ENCODE data around the gene SEMA6B. TPM values are rescaled to one million over a fixed set of nuclear protein-coding genes. Genes with fewer than 3 reads are reported as not detected.

The SEMA6B gene
- total and polyA plus RNA-seq, 2 donors (not counting 1 experiment from before 2014, with no cell fraction given): 0.42 TPM; not detected in 1

DNA sequence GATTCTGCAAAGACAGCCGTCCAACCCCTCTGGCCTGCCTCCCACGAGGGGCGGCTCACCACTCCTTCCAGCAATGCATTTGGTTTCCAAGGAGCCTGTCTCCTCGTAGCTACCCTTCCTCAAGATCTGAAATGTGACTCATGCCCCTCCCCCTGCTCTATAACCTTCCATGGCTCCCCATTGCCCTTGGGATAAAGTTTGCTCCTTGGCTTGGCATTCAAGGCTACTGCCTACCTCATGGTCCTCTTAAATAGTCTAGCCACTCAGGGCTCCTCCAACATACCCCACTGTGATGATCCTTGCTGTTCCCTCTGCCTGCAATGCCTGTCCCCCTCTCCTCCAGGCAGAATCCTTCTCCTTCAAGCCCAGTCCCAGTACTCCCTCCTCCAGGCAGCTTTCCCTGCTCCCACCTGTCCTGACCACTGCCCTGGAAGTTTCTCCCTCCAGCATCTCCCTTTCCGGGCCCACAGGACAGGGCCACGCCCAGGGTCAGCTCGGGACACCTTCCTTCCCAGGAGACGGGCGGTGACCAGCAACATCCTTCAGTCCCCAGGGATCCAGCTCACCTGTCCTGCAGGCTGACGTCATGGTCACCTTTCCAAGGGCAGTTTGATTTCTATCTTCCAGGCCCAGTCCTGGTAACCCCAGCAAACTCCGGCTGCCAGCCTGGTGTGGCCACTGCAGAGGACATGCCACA, 19.2 kb upstream of the SEMA6B start:
- peaks cover 10% of the 10 kb centered on the region for H3K4me1 Mint-ChIP-seq
- ATAC-seq (ENCODE audit: low read depth): no peak
- Histone ChIP-seq H2AFZ (ENCODE audit: insufficient read depth, low read depth, low read length, poor library complexity, severe bottlenecking) (no peak overlapping the region), H3K27me3 (replicated peaks in 1 of 4; ENCODE audit: control extremely low read depth in 1 of 4, control insufficient read depth in 3 of 4, insufficient read depth in 4 of 4, low read length in 3 of 4) (peaks cover 0 to 70% (median 30%) of the 10 kb centered on the region in 4 experiments), H3K9ac (ENCODE audit: low read length) (no peak overlapping the region), H3K4me3 (ENCODE audit: control extremely low read depth in 1 of 5, extremely low read depth in 1 of 5, insufficient read depth in 1 of 5, low read depth in 2 of 5, low read length in 4 of 5) (no peak overlapping the region), H3K36me3 (replicated peaks in 1 of 2; ENCODE audit: control extremely low read depth in 1 of 2, control insufficient read depth in 1 of 2, extremely low read depth in 1 of 2, insufficient read depth in 2 of 2, low read length in 1 of 2) (no peaks in the 10 kb centered on the region), H4K20me1 (ENCODE audit: control insufficient read depth, insufficient read depth, low read length, poor library complexity, severe bottlenecking) (no peaks in the 10 kb centered on the region), H3K27ac (ENCODE audit: low read length in 2 of 2) (no peak overlapping the region), H3K4me1 (ENCODE audit: control insufficient read depth in 2 of 2, insufficient read depth in 2 of 2, low read length in 2 of 2) (peaks cover 3 to 7% of the 10 kb centered on the region in 2 donors), H3K4me2 (replicated peaks; ENCODE audit: low read depth, low read length, poor library complexity, severe bottlenecking) (no peak overlapping the region), H3K9me3 (ENCODE audit: control extremely low read depth in 1 of 3, control insufficient read depth in 2 of 3, insufficient read depth in 1 of 3, low read length in 2 of 3) (peaks cover 0 to 18% (median 0%) of the 10 kb centered on the region in 3 donors), H3K79me2 (ENCODE audit: control insufficient read depth, insufficient read depth, low read length) (no peaks in the 10 kb centered on the region)
- H3K4me3 Mint-ChIP-seq: no peak overlapping the region
- no peaks in the 10 kb centered on the region for H3K9me3 Mint-ChIP-seq (ENCODE audit: insufficient read depth)
- no peak overlapping the region for H3K27ac Mint-ChIP-seq
- intact Hi-C loops (cut with micrococcal nuclease): no loop called here
- ChIA-PET CTCF (interaction anchor here (0.8 to 1.0 kb wide), 2 partner anchors 20 to 57 kb away, joined by 3 read pairs; no protein-coding TSS in a partner anchor), POLR2A (no interaction called here)
- WGBS (ENCODE audit: insufficient coverage): 85% methylated on average over 11 of the region's 11 CpGs
- TF ChIP-seq CTCF (IDR thresholded peaks at IDR 0.05) (no peak), EZH2 (IDR thresholded peaks at IDR 0.05; ENCODE audit: borderline replicate concordance, insufficient read depth, low read depth, low read length, poor library complexity, severe bottlenecking) (no peak)
- DNase-seq: no peak
- H3K27me3 Mint-ChIP-seq: peaks cover 46% of the 10 kb centered on the region

Data from B cell (primary cell).